IPS-18a (cell line): ENCODE results near the gene SLC27A1.

Experiments used
- H3K27ac ChIP-seq: one replicate; pipeline ENCODE4 v1.5.1; 2013; ENCODE audit warnings: low read length
- H3K27me3 ChIP-seq: one replicate; pipeline ENCODE4 v1.6.1; 2013; ENCODE audit warnings: mild to moderate bottlenecking, low read length; ENCODE audit not compliant: control insufficient read depth, insufficient read depth
- H3K36me3 ChIP-seq: one replicate; pipeline ENCODE4 v1.6.1; 2013; ENCODE audit warnings: low read depth, low read length; ENCODE audit not compliant: control insufficient read depth
- H3K4me1 ChIP-seq: one replicate; pipeline ENCODE4 v1.6.1; 2013; ENCODE audit warnings: low read depth, low read length; ENCODE audit not compliant: control insufficient read depth
- H3K4me3 ChIP-seq: one replicate; pipeline ENCODE4 v1.5.1; 2013; ENCODE audit warnings: low read length
- H3K9ac ChIP-seq: one replicate; pipeline ENCODE4 v1.6.1; 2013; ENCODE audit warnings: mild to moderate bottlenecking, low read length, moderate library complexity
- H3K9me3 ChIP-seq: one replicate; pipeline ENCODE4 v1.6.1; 2013; ENCODE audit warnings: low read depth, low read length; ENCODE audit not compliant: control insufficient read depth

The SLC27A1 gene

DNA sequence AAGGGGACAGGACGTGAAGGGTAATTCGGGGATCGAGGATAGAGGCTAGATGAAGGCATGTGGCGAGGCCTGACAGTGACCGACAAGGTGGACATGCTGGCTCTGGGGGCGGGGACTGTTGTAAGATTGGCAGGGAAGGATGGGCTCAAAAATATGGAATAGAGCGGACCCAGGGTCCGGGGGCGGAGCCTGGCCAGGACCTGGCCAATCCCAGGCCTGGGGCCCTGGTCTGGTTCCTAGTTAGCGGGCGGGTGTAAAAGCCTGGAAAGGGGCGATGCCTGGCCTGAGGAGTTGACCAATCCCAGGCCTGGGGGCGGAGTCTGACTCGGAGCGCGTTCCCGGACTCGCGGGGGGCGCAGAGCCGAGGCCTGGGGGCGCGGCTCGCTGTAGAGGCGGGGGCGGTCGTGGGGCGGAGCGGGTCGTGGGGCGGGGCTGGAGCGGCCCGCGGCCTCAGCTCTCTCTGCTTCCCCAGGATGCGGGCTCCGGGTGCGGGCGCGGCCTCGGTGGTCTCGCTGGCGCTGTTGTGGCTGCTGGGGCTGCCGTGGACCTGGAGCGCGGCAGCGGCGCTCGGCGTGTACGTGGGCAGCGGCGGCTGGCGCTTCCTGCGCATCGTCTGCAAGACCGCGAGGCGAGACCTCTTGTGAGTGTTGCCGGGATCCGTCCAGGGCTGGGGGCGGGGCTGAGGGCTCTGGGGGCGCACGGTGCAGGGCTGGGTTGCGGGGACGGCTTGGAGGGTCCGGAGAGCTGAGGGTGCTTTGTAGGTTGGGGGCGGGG, at the start of gene SLC27A1:
SLC27A1 (plus strand) TSS at position 457 of the 774 bp plus-strand sequence; CDS start at position 474, 17 bp downstream.
- H3K27me3 ChIP-seq: peaks cover 17% of the 10 kb centered on the region
- no peak within 1 kb of the TSS for H3K27ac ChIP-seq
- no peaks in the 10 kb centered on the region for H3K36me3 ChIP-seq
- no peaks in the 10 kb centered on the region for H3K9me3 ChIP-seq
- H3K4me3 ChIP-seq: peak within 1 kb of the TSS; percentile 85
- H3K9ac ChIP-seq: peak within 1 kb of the TSS; percentile 42
- peaks cover 12% of the 10 kb centered on the region for H3K4me1 ChIP-seq

DNA sequence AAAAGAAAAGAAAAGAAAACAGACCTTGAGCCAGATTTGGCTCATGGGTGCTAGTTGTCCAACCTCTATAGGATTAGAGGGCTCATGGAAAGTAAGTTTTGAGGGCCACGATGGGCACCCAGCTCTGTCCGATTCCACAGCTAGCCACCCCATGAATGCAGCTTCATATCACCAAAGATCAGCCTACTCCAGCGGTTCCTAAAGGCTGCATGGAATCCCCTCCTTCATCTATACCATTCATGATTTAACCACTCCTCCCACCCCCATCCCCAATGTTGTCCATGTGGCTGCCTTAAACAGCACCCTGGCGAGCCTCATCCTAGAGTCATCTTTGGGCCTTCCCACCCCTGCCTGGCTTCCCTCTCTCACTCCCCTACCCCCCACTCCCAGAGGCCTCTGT, 48.4 kb upstream of the SLC27A1 start:
- no peaks in the 10 kb centered on the region for H3K36me3 ChIP-seq
- H3K4me3 ChIP-seq: no peak overlapping the region
- no peaks in the 10 kb centered on the region for H3K27me3 ChIP-seq
- H3K4me1 ChIP-seq: peaks cover 6% of the 10 kb centered on the region
- H3K27ac ChIP-seq: no peak overlapping the region
- no peak overlapping the region for H3K9ac ChIP-seq
- no peaks in the 10 kb centered on the region for H3K9me3 ChIP-seq

DNA sequence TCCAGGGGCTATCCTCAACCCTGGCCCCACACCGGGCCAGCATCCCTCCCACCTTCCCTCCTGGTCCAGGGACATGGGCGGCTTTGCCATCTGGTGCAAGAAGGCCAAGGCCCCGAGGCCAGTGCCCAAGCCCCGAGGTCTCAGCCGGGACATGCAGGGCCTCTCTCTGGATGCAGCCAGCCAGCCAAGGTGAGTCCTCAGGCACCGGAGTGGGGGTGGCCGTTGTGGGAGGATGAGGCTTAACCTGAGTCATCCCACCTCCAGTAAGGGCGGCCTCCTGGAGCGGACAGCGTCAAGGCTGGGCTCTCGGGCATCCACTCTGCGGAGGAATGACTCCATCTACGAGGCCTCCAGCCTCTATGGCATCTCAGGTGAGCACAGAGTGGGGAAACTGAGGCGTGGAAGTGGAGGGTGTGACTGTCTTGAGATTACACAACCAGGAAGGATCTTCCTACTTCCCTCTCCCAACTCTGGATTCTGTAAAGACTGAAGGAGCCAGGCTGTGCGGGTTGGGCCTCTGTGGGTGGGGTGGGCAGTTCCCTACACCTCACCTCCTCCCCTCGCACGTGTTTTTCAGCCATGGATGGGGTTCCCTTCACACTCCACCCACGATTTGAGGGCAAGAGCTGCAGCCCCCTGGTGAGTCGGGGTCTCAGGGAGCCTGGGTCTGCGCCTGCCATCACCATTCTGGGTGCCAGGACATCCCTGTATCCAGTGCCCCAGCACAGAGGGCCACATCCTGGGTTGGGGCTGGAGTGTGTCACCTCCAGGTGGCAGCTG, 46.7 kb upstream of the SLC27A1 start:
- peaks cover 6% of the 10 kb centered on the region for H3K4me1 ChIP-seq
- H3K36me3 ChIP-seq: no peaks in the 10 kb centered on the region
- H3K27ac ChIP-seq: no peak overlapping the region
- no peaks in the 10 kb centered on the region for H3K9me3 ChIP-seq
- no peak overlapping the region for H3K4me3 ChIP-seq
- no peak overlapping the region for H3K9ac ChIP-seq
- H3K27me3 ChIP-seq: no peaks in the 10 kb centered on the region

DNA sequence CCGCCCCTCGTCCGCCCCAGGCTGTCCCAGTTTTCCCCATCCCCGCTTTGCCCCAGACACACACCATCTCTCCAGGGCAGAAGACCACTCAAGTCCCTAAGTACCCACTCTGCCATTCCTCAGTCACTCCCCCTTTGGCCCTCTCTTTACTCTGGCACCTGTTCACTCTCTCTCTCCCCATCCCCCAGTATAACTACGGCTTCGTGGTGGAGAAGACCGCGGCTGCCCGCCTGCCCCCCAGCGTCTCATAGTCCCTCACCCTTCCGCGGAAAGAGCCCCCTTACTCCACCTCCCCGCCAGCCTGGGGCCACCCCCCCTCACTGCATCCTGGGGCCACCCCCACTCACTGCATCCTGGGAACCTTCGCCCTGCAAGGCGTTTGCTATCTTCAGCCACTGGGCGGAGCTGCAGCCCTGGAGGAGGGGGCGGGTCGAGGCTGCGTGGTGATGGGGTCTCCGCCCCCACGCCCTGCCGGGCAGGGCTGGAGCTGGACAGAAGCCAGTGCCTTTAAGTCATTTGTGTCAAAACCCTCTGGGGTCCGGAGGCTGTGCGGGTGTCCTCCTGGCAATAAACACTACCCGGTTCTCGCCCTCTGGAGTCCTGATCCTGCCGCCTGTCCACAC, 45.5 kb upstream of the SLC27A1 start:
- Histone ChIP-seq H3K27me3 (no peaks in the 10 kb centered on the region), H3K36me3 (no peaks in the 10 kb centered on the region), H3K4me3 (peak overlapping the region; percentile 49), H3K4me1 (peaks cover 3% of the 10 kb centered on the region), H3K9me3 (no peaks in the 10 kb centered on the region), H3K27ac (no peak overlapping the region), H3K9ac (no peak overlapping the region)

DNA sequence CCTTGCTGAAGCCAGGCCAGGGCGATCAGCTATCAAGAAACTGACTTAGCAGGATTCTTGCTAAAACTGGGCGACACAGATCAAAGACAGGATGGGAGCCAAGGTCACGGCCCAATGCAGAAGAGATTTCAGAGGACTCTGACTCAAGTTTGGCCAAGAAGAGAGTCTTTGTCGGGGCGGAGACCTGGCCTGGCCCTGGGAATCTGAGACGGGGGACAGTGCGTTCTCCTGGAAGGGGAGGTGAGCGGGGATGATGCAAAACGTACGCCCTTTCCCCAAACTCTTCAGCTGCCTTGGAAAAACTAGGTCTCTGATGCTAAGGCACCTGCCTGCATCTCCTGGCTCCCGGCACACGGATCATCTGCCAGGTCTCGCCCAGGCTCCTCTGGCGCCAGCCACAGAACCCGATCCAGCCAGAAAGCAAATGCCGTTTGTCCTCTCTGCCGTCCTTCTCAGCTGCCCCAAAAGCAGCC, 40.6 kb upstream of the SLC27A1 start:
- Histone ChIP-seq H3K9me3 (no peaks in the 10 kb centered on the region), H3K36me3 (no peaks in the 10 kb centered on the region), H3K27me3 (no peaks in the 10 kb centered on the region), H3K27ac (no peak overlapping the region), H3K4me1 (no peaks in the 10 kb centered on the region), H3K4me3 (no peak overlapping the region), H3K9ac (no peak overlapping the region)

DNA sequence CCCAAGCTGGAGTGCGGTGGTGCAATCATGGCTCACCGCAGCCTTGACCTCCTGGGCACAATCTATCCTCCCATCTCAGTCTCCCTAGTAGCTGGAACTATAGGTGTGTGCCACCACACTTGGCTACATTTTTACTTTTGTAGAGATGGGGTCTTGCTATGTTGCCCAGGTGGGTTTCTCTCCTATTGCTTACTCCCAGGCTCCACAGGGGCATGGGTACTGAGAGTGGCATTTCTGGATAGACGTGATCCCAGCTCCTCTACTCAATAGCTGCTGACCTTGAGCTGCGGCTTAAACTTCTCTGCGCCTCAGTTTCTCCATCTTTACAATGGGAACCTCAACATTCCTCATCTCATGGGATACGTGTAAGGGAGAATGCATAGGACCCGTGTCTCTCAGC, 38.9 kb upstream of the SLC27A1 start:
- Histone ChIP-seq H3K4me3 (no peak overlapping the region), H3K27me3 (no peaks in the 10 kb centered on the region)

GRCh38 chr19:17435218-17435617, 35.1 kb upstream of the SLC27A1 start:
- Histone ChIP-seq H3K27me3 (no peaks in the 10 kb centered on the region), H3K9me3 (no peaks in the 10 kb centered on the region), H3K4me3 (no peak overlapping the region), H3K9ac (no peak overlapping the region), H3K4me1 (no peaks in the 10 kb centered on the region), H3K27ac (no peak overlapping the region), H3K36me3 (no peaks in the 10 kb centered on the region)

More for the DNA sequence above, 38.9 kb upstream of the SLC27A1 start:
- Histone ChIP-seq H3K4me1 (no peaks in the 10 kb centered on the region), H3K27ac (no peak overlapping the region), H3K9me3 (no peaks in the 10 kb centered on the region), H3K9ac (no peak overlapping the region), H3K36me3 (no peaks in the 10 kb centered on the region)

DNA sequence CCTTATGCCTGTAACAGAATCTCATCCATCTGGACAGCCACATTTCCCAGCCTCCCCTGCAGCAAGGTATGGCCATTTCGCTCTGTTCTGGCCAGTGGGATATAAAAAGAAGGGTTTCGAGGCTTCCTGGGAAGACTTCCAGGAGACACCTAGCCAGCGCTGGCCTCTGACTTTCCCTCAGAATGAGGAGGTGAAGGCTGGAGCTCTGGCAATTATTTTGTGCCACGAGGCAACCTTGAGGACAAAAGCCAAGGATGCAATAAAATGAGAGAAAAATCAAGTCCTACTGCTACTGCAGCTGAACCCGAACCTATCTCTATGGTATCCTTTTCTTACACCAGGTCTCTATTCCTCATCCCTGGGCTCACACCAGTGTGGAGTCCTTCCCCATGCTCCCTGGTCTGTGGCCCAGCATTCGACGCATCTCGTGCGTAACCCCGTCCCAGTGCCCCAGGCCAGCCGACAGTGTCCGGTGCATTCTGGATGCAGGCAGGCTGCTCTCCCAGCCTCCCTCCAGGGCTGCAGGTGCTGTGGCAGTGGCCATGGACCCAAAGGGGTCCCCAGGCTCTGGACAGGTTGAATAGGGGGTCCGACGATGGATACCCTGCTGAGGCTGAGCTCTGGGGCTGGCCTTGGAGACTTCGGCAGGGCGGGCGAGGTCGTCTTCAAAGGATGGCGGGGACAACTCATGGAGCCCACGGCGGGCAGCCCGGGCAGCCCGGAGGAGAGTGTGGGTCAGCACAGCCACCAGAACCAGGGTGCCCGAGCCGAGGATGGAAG, 34.0 kb upstream of the SLC27A1 start:
- H3K4me1 ChIP-seq: no peaks in the 10 kb centered on the region
- H3K27ac ChIP-seq: no peak overlapping the region
- no peaks in the 10 kb centered on the region for H3K9me3 ChIP-seq
- no peaks in the 10 kb centered on the region for H3K36me3 ChIP-seq
- no peak overlapping the region for H3K9ac ChIP-seq
- no peaks in the 10 kb centered on the region for H3K27me3 ChIP-seq
- no peak overlapping the region for H3K4me3 ChIP-seq

DNA sequence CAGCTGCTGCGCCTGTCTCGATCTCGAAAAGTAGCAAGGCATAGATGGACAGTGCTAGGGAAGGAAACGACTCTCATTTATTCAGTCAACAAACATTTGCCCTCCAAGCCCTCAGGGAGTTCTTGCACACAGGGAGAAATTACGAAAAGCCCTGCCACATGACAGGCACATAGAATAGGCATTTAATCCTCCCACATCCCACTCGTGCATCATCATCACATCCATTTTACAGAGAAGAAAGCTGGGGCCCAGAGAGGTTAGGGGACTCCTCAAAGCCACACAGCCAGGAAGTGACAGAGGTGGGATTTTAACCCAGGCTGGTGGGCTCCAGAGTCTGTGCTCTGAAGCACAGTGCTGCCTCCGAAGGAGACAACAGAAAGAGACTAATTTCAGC, 33.5 kb upstream of the SLC27A1 start:
- Histone ChIP-seq H3K9me3 (no peaks in the 10 kb centered on the region), H3K27me3 (no peaks in the 10 kb centered on the region), H3K4me3 (no peak overlapping the region), H3K9ac (no peak overlapping the region), H3K27ac (no peak overlapping the region), H3K36me3 (no peaks in the 10 kb centered on the region), H3K4me1 (no peaks in the 10 kb centered on the region)

- Histone ChIP-seq H3K4me3 (no peak overlapping the region), H3K9me3 (no peaks in the 10 kb centered on the region)
Observed at GRCh38 chr19:17441241-17442021, 28.9 kb upstream of the SLC27A1 start.

More at GRCh38 chr19:17441241-17442021, 28.9 kb upstream of the SLC27A1 start:
- H3K4me1 ChIP-seq: no peaks in the 10 kb centered on the region
- H3K27ac ChIP-seq: no peak overlapping the region
- H3K36me3 ChIP-seq: no peaks in the 10 kb centered on the region
- H3K27me3 ChIP-seq: peaks cover 10% of the 10 kb centered on the region
- no peak overlapping the region for H3K9ac ChIP-seq
